Adipose tissue (tissue), 3 donors: ENCODE results near the gene TBC1D23. TPM values are rescaled to one million over a fixed set of nuclear protein-coding genes. Genes with fewer than 3 reads are reported as not detected.

Experiments used
- H3K27ac ChIP-seq: one replicate; pipeline ENCODE4 v1.5.1; 2013; ENCODE audit warnings: low read depth, low read length
- WGBS, 3 donors: extraction: QIAGEN DNeasy Blood & Tissue Kit; methylation state at CpG; one replicate each; pipeline ENCODE4 v1.1.7; 2013; 5-methylcytosine and 5-hydroxymethylcytosine counted together
- polyA plus RNA-seq, 3 donors: library from polyadenylated mRNA; stranded (reverse); fragments of 200-250 nt; gene quantifications; one replicate each; pipeline ENCODE4 v1.2.3, GENCODE V29; 2013
- donor health status: healthy with polysubstance abuse.
- donor health status: Bipolar disorder and iron deficiency.
- donor health status: healthy.

The TBC1D23 gene
- polyA plus RNA-seq, 3 donors = 11.1 to 29.0 (median 13.5) TPM

GRCh38 chr3:100370756-100371155 is 110.0 kb downstream of the TBC1D23 start:
- 91 to 92% (median 91%) methylated on average over 1 of the region's 1 CpG for WGBS, 3 donors
- H3K27ac ChIP-seq = no peak overlapping the region

GRCh38 chr3:100374521-100374920 is 113.7 kb downstream of the TBC1D23 start:
- H3K27ac ChIP-seq = no peak overlapping the region

Other genes starting within 250 kb of the TBC1D23 start
- gene FILIP1L, start 146.5 kb upstream of the TBC1D23 start, polyA plus RNA-seq = 10 to 100 TPM in 2 of 3 donors, 1 to 10 TPM in 1; 8.4 to 71.3 (median 27.2) TPM
- 10 to 100 TPM; 15.5 to 49.0 (median 30.1) TPM for gene NIT2, start 73.8 kb downstream of the TBC1D23 start, polyA plus RNA-seq
- gene TOMM70, start 140.1 kb downstream of the TBC1D23 start, polyA plus RNA-seq = 10 to 100 TPM; 17.3 to 27.0 (median 23.5) TPM
- 1 to 10 TPM; 1.2 to 5.1 (median 1.3) TPM for gene LNP1, start 140.5 kb downstream of the TBC1D23 start, polyA plus RNA-seq
- gene TMEM45A, start 231.6 kb downstream of the TBC1D23 start, polyA plus RNA-seq = 10 to 100 TPM; 18.1 to 41.6 (median 18.2) TPM